ENCODE results near the gene ZEB1. TPM values are rescaled to one million over a fixed set of nuclear protein-coding genes. Genes with fewer than 3 reads are reported as not detected.
A peak's percentile ranks its signal among the peaks of the same experiment; 100 is the strongest.

Gene ZEB1
- total and polyA plus RNA-seq, 2 of the 13 experiments (the other 11 are each of a cell fraction or from before 2014, with no cell fraction given): 9.6 to 18.0 TPM

DNA sequence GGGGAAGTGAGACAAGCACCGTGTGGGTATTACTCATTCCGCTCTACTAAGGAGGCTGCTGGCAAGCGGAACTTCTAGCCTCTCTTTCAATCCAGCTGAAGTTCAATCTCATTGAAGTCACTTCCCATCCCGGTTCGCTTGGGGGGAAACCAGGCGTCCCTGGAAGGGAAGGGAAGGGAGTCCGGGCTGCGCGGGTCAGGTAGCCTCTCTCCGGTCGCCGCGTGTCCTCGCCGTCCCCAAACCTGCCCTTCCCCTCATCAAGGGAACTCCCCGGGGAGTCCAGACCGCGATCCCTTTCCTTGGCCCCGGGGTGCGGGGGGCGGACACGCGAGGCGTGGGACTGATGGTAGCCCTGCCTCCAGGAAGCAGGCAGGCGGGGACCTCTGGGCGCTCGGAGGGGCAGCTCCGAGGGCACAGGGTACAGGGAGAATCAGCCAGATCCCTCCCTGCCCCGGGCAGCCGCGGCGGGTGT lies 598 bp upstream of the ZEB1 start (continued):
- TF ChIP-seq LCORL (IDR thresholded peaks at IDR 0.05) (no peak), LCORL (CRISPR knock-in tag; IDR thresholded peaks at IDR 0.05) (0 out of 2 replicates have a peak, but pooled peaks have one; percentile 5), ZNF34 (CRISPR knock-in tag; IDR thresholded peaks at IDR 0.05; ENCODE audit: borderline replicate concordance) (0 out of 2 replicates have a peak, but pooled peaks have one; percentile 21), ZNF790 (CRISPR knock-in tag; IDR thresholded peaks at IDR 0.05; ENCODE audit: borderline replicate concordance) (peak; percentile 43; the same call in 1 of the 2 replicates), RARG (CRISPR knock-in tag; IDR thresholded peaks at IDR 0.05; ENCODE audit: low read depth) (no peak), REL (CRISPR knock-in tag; conservative IDR thresholded peaks at IDR 0.05) (0 out of 2 replicates have a peak, but pooled peaks have one; percentile 29), ZNF598 (CRISPR knock-in tag; IDR thresholded peaks at IDR 0.05; ENCODE audit: borderline replicate concordance) (peak; percentile 75; the same call in 1 of the 2 replicates)
- TF ChIP-seq, protein P1, sequence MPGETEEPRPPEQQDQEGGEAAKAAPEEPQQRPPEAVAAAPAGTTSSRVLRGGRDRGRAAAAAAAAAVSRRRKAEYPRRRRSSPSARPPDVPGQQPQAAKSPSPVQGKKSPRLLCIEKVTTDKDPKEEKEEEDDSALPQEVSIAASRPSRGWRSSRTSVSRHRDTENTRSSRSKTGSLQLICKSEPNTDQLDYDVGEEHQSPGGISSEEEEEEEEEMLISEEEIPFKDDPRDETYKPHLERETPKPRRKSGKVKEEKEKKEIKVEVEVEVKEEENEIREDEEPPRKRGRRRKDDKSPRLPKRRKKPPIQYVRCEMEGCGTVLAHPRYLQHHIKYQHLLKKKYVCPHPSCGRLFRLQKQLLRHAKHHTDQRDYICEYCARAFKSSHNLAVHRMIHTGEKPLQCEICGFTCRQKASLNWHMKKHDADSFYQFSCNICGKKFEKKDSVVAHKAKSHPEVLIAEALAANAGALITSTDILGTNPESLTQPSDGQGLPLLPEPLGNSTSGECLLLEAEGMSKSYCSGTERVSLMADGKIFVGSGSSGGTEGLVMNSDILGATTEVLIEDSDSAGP (CRISPR knock-in tag; IDR thresholded peaks at IDR 0.05; ENCODE audit: borderline replicate concordance): peak; percentile 74; the same call in 1 of the 2 replicates
- TF ChIP-seq, protein P2, sequence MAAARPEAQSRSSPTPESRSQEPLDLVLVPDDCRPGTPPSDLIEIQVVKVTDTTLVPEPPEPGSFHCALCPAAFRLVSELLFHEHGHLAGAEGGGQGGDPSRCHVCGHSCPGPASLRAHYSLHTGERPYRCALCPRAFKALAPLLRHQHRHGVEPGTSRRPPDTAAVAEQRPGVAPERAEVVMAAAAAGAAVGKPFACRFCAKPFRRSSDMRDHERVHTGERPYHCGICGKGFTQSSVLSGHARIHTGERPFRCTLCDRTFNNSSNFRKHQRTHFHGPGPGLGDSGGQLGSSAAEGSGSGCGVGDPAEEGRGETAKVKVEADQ (CRISPR knock-in tag; IDR thresholded peaks at IDR 0.05; ENCODE audit: borderline replicate concordance): 0 out of 2 replicates have a peak, but pooled peaks have one; percentile 27
- TF ChIP-seq, protein P3, sequence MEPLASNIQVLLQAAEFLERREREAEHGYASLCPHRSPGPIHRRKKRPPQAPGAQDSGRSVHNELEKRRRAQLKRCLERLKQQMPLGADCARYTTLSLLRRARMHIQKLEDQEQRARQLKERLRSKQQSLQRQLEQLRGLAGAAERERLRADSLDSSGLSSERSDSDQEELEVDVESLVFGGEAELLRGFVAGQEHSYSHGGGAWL (CRISPR knock-in tag; IDR thresholded peaks at IDR 0.05): 0 out of 2 replicates have a peak, but pooled peaks have one; percentile 52
- TF ChIP-seq, protein P4, sequence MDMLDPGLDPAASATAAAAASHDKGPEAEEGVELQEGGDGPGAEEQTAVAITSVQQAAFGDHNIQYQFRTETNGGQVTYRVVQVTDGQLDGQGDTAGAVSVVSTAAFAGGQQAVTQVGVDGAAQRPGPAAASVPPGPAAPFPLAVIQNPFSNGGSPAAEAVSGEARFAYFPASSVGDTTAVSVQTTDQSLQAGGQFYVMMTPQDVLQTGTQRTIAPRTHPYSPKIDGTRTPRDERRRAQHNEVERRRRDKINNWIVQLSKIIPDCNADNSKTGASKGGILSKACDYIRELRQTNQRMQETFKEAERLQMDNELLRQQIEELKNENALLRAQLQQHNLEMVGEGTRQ (IDR thresholded peaks at IDR 0.05; ENCODE audit: low read depth, low read length): no peak
- TF ChIP-seq, protein P4 (CRISPR knock-in tag; IDR thresholded peaks at IDR 0.05; ENCODE audit: borderline replicate concordance): no peak
- TF ChIP-seq, protein P5, sequence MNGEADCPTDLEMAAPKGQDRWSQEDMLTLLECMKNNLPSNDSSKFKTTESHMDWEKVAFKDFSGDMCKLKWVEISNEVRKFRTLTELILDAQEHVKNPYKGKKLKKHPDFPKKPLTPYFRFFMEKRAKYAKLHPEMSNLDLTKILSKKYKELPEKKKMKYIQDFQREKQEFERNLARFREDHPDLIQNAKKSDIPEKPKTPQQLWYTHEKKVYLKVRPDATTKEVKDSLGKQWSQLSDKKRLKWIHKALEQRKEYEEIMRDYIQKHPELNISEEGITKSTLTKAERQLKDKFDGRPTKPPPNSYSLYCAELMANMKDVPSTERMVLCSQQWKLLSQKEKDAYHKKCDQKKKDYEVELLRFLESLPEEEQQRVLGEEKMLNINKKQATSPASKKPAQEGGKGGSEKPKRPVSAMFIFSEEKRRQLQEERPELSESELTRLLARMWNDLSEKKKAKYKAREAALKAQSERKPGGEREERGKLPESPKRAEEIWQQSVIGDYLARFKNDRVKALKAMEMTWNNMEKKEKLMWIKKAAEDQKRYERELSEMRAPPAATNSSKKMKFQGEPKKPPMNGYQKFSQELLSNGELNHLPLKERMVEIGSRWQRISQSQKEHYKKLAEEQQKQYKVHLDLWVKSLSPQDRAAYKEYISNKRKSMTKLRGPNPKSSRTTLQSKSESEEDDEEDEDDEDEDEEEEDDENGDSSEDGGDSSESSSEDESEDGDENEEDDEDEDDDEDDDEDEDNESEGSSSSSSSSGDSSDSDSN (CRISPR knock-in tag; IDR thresholded peaks at IDR 0.05): peak; percentile 50
- TF ChIP-seq, protein P6, sequence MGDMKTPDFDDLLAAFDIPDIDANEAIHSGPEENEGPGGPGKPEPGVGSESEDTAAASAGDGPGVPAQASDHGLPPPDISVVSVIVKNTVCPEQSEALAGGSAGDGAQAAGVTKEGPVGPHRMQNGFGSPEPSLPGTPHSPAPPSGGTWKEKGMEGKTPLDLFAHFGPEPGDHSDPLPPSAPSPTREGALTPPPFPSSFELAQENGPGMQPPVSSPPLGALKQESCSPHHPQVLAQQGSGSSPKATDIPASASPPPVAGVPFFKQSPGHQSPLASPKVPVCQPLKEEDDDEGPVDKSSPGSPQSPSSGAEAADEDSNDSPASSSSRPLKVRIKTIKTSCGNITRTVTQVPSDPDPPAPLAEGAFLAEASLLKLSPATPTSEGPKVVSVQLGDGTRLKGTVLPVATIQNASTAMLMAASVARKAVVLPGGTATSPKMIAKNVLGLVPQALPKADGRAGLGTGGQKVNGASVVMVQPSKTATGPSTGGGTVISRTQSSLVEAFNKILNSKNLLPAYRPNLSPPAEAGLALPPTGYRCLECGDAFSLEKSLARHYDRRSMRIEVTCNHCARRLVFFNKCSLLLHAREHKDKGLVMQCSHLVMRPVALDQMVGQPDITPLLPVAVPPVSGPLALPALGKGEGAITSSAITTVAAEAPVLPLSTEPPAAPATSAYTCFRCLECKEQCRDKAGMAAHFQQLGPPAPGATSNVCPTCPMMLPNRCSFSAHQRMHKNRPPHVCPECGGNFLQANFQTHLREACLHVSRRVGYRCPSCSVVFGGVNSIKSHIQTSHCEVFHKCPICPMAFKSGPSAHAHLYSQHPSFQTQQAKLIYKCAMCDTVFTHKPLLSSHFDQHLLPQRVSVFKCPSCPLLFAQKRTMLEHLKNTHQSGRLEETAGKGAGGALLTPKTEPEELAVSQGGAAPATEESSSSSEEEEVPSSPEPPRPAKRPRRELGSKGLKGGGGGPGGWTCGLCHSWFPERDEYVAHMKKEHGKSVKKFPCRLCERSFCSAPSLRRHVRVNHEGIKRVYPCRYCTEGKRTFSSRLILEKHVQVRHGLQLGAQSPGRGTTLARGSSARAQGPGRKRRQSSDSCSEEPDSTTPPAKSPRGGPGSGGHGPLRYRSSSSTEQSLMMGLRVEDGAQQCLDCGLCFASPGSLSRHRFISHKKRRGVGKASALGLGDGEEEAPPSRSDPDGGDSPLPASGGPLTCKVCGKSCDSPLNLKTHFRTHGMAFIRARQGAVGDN (CRISPR knock-in tag; IDR thresholded peaks at IDR 0.05): peak; percentile 59; the same call in 1 of the 2 replicates
- TF ChIP-seq, protein P7, sequence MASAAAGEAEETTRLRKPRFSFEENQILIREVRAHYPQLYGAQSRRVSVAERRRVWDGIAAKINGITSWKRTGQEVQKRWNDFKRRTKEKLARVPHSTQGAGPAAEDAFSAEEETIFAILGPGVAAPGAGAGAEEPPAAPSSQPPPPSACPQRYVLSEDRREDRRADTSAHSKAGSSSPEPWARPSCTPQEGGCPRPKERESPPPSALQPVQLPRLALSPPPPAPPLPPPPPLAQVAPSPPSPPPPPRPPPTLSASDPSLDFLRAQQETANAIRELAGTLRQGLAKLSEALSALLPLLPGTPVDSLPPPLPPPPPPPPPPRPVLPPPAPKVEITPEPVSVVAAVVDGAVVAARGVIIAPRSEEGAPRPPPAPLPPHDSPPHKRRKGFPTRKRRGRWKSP (CRISPR knock-in tag; IDR thresholded peaks at IDR 0.05): peak; percentile 66; the same call in 1 of the 2 replicates
